ENCODE results near the gene AQP9.

GRCh38 chr15:58223432-58223831, 85.3 kb downstream of the AQP9 start:
- no peak for TF ChIP-seq CTCF (IDR thresholded peaks at IDR 0.05)
- TF ChIP-seq EZH2phosphoT487 (IDR thresholded peaks at IDR 0.05) = no peak
